DMS153 (cell line): ENCODE measurements around the gene B3GAT3.
A peak's percentile ranks its signal among the peaks of the same experiment; 100 is the strongest.
"Not testable (repeated sequence)": the region's sequence is repeated elsewhere in the genome, so short reads cannot be mapped to it uniquely, and the experiment has no call there.

Experiments
- DNase-seq: peaks from one replicate; lab custom pipeline; 2025; lab: John Stamatoyannopoulos, UW

Gene B3GAT3

GRCh38 chr11:62577046-62577714, 44.6 kb downstream of the B3GAT3 start:
- no peak for DNase-seq

DNA sequence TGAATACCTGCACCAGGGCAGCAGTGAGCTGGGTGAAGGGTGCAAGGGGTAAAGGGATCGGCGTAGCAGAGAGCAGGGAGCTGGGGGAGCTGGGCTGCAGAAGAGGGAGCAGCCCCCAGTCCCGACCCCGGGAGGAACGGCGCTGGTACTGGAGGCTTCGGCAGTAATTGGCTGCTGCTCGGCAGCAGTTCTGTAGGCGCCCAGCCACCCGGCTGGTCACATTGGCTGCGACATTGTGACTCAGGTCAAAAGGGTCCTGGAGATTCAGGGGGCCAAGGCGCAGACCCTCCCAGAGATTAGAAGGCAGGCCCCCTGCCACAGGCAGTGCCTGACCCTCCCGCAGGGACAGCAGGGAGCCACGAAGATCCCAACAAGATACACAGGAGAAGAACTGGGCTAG, 45.9 kb downstream of the B3GAT3 start:
- no peak for DNase-seq

GRCh38 chr11:62575156-62575555, 46.6 kb downstream of the B3GAT3 start:
- no peak for DNase-seq

DNA sequence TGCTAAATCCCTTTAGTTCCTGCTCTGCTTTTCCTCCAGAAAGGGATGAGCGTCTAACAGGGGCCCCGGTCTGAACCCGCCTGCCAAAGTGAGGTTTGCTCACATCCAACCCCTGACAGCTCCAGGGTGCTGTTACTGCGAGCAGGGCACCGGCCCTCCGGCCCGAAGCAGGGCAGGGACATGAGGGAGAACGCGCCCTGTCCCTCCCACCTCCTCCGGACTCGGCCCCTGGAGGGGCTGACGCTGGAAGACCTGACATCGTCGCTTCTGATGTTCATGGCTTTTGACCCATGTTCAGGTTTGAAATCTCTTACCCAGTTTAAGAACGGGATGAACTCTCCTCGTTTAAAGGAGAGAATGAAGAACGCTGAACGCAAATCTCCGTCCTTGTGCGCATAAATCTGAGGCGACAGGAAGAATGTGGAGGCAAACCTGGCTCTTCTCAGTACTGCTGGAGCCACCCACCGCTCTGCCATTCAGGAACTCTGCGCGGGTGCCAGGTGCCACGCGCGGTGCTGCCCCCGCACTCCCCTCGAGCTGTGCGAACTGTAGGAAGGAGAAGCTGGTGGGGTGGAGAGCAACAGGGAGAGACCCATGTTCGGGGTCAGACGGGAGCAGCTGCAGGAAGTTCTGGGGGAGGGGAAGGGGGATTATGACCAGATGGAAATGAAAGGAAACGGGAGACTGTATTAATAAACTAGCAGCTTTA, 47.3 kb downstream of the B3GAT3 start:
- no peak for DNase-seq

DNA sequence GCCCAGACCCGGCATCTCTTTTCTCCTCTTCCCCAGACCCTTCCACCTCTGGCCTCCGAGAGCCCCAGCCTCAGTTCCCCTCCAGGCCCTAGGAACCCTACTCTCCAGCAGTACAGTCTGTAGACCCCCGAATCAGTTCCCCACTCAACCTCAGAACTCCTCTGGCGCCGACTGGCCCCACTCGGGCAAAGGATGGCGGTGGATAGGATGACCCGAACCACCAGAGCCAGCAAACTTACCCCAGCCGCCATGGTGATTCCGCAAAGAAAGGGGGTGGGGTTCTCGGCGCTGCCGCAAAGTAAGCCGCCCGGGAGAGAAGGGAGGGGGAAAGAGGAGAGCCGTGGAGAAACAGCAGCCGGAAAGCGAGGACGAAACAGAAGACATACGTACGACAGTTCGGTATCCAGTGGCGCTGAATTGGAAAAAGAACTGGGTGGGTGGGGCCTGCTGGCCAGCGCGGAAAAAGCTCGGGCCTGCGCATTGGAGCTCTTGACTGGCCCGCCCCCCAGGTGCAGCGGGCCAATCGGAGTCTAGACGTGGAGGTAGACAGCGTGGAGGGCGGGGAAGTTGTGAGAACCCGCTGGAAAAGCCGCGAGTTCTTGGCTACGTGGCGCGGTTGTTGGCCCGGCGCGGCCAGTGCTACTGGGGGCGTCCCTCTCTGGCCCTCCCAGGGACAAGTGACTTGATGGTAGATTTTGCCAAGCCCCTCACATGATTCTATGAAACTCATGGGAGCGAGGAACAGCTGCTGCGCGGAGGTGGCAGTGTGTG, 48.0 kb downstream of the B3GAT3 start, which contains the start of gene EEF1G:
EEF1G (minus strand) TSS at position 300 of the 771 bp plus-strand sequence; CDS start at position 251, 49 bp downstream.
- peak; percentile 99 for DNase-seq

DNA sequence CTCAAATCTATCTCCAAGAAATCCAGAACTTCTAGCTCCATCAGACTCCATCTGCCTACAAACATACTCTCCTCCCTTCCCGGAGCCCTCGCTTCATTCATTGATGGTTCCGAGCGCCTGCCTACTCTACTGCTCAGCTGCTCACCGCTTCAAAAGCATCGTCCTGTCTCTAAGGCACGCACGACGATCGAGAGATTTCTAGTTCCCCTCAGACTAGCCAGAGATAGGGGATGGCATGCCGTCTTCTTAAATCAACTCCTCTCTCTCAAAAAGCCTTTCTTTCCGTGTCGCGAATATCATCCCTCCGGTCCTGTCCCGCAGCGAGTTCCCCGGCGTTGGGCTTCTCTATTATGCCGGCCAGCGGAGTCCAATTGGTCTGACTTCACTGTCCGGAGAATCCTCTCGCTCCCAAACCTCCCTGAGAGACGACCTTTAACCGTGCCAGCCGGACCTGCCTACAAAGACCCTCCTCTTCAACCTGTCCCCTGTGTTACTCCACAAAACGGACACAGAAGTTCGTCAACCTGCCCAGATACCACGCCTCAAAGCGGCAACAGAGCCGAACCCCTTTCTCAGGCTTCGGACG, 48.7 kb downstream of the B3GAT3 start:
- no peak for DNase-seq

DNA sequence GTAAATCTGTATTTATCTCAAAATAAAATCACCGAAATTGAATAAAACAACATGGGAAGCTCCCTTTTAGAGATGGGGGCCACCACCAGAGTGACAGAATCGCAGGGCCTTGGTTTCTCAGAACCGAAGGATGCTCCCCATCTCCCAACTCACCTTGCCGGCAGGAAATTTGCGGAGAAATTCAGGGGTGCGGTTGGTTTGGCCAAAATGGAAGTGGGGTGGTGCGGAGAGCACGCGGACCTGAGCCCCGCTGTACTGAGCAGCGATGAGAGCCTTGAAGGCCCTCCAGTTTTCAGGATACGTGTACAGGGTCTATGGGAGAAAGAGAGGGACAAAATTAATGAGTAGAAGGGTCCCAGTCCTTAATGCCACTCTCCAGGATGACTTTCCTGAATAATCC, 49.4 kb downstream of the B3GAT3 start:
- DNase-seq: no peak

- not testable (repeated sequence) for DNase-seq
Measured at GRCh38 chr11:62571493-62571892, 50.3 kb downstream of the B3GAT3 start.

DNA sequence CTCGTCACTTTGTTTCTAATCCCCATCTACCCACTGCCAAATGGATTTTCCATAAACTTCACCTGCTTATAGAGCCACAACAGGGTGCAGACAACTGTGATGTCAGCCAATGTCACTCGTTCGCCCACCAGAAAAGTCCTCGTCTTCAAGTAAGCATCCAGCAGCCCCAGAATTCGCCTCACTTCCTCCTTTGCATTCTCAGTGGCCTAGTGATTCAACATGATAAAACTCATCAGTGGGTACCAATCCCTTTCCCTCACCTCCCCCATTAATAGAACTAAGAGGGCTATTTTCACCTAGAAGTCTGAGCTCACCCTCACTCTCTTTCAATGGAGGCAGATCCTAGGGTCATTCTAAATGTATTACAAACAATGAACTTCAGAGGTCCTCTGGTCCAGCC, 50.9 kb downstream of the B3GAT3 start:
- DNase-seq: not testable (repeated sequence)

DNA sequence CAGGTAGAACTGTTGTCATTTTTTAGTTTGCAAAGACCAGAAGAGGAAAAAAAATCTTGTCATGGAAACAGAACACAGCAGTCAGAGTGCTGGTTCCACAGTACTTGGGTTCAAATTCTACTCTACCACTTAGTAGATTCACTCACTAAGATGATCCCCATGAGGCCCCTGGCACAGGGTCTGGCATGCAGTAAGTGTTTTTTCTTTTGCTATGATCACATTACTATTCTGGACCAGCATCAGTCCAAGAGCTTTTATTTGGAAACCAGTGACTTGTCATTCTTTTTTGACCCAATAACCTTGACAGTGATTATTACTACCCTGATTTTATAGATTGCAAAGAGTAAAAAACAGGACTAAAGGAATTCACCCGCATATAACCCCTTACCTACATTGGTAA, 52.2 kb downstream of the B3GAT3 start:
- no peak for DNase-seq

GRCh38 chr11:62567018-62567633, 54.7 kb downstream of the B3GAT3 start:
- DNase-seq: no peak

DNA sequence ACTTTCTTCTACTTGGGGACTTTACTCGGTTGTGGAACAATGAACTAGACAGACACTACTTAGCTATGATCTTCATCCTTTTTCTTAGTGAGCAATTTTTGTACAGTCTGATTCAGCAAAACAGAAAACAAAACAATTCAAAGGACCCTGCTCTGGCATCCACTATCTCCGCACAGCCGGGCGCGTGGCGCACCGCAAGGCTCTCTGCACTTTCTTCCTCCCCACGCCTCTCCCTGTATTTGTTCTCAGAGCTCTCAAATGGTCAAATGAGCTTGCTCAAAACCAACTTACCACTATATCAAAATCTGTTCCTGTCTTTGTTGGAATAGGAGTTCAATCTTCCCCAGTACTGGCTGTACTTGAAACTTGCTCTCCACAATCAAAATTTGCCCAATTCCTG, 55.5 kb downstream of the B3GAT3 start:
- DNase-seq: no peak
